GM18520 (cell line): Measurements from ENCODE around the gene YARS1.
A peak's percentile ranks its signal among the peaks of the same experiment; 100 is the strongest.

Experiments
- ATAC-seq: cut with Tn5 transposase; IDR thresholded peaks from one replicate; pipeline ENCODE4 v1.9.1; 2021; ENCODE audit not compliant: unreplicated experiment

YARS1 gene

GRCh38 chr1:32817159-32817814 lies at the start of gene YARS1, which contains the start of gene S100PBP:
Gene YARS1 (minus strand): TSS chr1:32817358. CDS start chr1:32817244, 114 bp downstream.
Gene S100PBP (plus strand): TSS chr1:32817653. CDS start chr1:32826100, 8,447 bp downstream.
- ATAC-seq = peak; percentile 78

GRCh38 chr1:32865639-32866405 lies 48.7 kb upstream of the YARS1 start:
- no peak for ATAC-seq

- no peak for ATAC-seq
Measured at GRCh38 chr1:32864375-32865019, 47.3 kb upstream of the YARS1 start.

- no peak for ATAC-seq
Measured at GRCh38 chr1:32863881-32864245, 46.7 kb upstream of the YARS1 start.

- no peak for ATAC-seq
Measured at GRCh38 chr1:32863218-32863880, 46.2 kb upstream of the YARS1 start.

- no peak for ATAC-seq
Measured at GRCh38 chr1:32861904-32862695, 44.9 kb upstream of the YARS1 start.

- no peak for ATAC-seq
Measured at GRCh38 chr1:32860566-32860965, 43.4 kb upstream of the YARS1 start.

GRCh38 chr1:32859915-32860314 lies 42.8 kb upstream of the YARS1 start:
- ATAC-seq = no peak

GRCh38 chr1:32858791-32859190 lies 41.6 kb upstream of the YARS1 start:
- no peak for ATAC-seq

- ATAC-seq = no peak
Measured at GRCh38 chr1:32858136-32858535, 41.0 kb upstream of the YARS1 start.

- no peak for ATAC-seq
Measured at GRCh38 chr1:32855861-32856617, 38.9 kb upstream of the YARS1 start.

- no peak for ATAC-seq
Measured at GRCh38 chr1:32848354-32849063, 31.4 kb upstream of the YARS1 start.

GRCh38 chr1:32831878-32832277 lies 14.7 kb upstream of the YARS1 start:
- ATAC-seq = no peak

GRCh38 chr1:32830092-32830852 lies 13.1 kb upstream of the YARS1 start:
- ATAC-seq = no peak

- no peak for ATAC-seq
Measured at GRCh38 chr1:32828341-32828740, 11.2 kb upstream of the YARS1 start.

GRCh38 chr1:32825181-32825580 lies 8.0 kb upstream of the YARS1 start:
- no peak for ATAC-seq

GRCh38 chr1:32818804-32819541 lies 1.8 kb upstream of the YARS1 start:
- peak; percentile 31 for ATAC-seq
